Activated T-helper 2 cell treated with anti-CD3 and anti-CD28 coated beads, Interferon-gamma antibody, Interleukin-2, Interleukin-4, amounts not matched to agents 10 μg/mL and 5 μg/mL and 100 μg/mL, durations not matched to agents 14 hours and 24 hours and 36 hours (primary cell): ENCODE results near the gene FUT6. TPM values are rescaled to one million over a fixed set of nuclear protein-coding genes. Genes with fewer than 3 reads are reported as not detected.
"Not testable (repeated sequence)": the region's sequence is repeated elsewhere in the genome, so short reads cannot be mapped to it uniquely, and the experiment has no call there.

Experiments
- DNase-seq: peaks from one replicate; pipeline ENCODE4 v3.0.0; 2021; ENCODE audit warnings: low spot score
- H3K27ac Mint-ChIP-seq: one replicate; pipeline ENCODE4 v1.8.0; 2021; ENCODE audit warnings: mixed read lengths
- H3K27me3 Mint-ChIP-seq: one replicate; pipeline ENCODE4 v1.8.0; 2021; ENCODE audit warnings: low read depth, mixed read lengths
- H3K36me3 Mint-ChIP-seq: one replicate; pipeline ENCODE4 v1.8.0; 2021; ENCODE audit warnings: low read depth, mixed read lengths
- H3K4me1 Mint-ChIP-seq: one replicate; pipeline ENCODE4 v1.8.0; 2021; ENCODE audit warnings: low read depth, mixed read lengths
- H3K4me3 Mint-ChIP-seq: one replicate; pipeline ENCODE4 v1.8.0; 2021; ENCODE audit warnings: low read depth, mild to moderate bottlenecking, moderate library complexity, mixed read lengths
- H3K9me3 Mint-ChIP-seq: one replicate; pipeline ENCODE4 v1.8.0; 2021; ENCODE audit warnings: mixed read lengths
- intact Hi-C: fragments of 100-400 bp; cut with micrococcal nuclease; formaldehyde crosslinking; loops from one replicate; pipeline ENCODE4 v1.15.1; 2023
- total RNA-seq: library from RNA; stranded (reverse); gene quantifications from 2 replicates; pipeline ENCODE4 v1.2.3, GENCODE V29; 2022

The FUT6 gene
- total RNA-seq: not detected in 2 replicates

GRCh38 chr19:5839065-5840017, at the start of gene FUT6:
Gene FUT6, minus strand, starts transcription at chr19:5839702. Its CDS starts 7,135 bp downstream, at chr19:5832567.
- peaks cover 4% of the 10 kb centered on the region for H3K4me1 Mint-ChIP-seq
- no peaks in the 10 kb centered on the region for H3K36me3 Mint-ChIP-seq
- no peak within 1 kb of the TSS for H3K4me3 Mint-ChIP-seq
- no peak for DNase-seq
- no peaks in the 10 kb centered on the region for H3K27me3 Mint-ChIP-seq
- no peaks in the 10 kb centered on the region for H3K9me3 Mint-ChIP-seq
- intact Hi-C loops: no loop called here
- H3K27ac Mint-ChIP-seq: no peak within 1 kb of the TSS

GRCh38 chr19:5884065-5884811, 44.7 kb upstream of the FUT6 start:
- H3K9me3 Mint-ChIP-seq, DNase-seq, H3K4me1 Mint-ChIP-seq, H3K36me3 Mint-ChIP-seq, H3K27ac Mint-ChIP-seq, H3K27me3 Mint-ChIP-seq, intact Hi-C loops, H3K4me3 Mint-ChIP-seq: not testable (repeated sequence)

GRCh38 chr19:5883157-5883873, 43.8 kb upstream of the FUT6 start:
- H3K27me3 Mint-ChIP-seq, H3K36me3 Mint-ChIP-seq, H3K4me1 Mint-ChIP-seq, H3K9me3 Mint-ChIP-seq, intact Hi-C loops, DNase-seq, H3K4me3 Mint-ChIP-seq, H3K27ac Mint-ChIP-seq: not testable (repeated sequence)

- no peak for DNase-seq
- Mint-ChIP-seq H3K27ac (no peak overlapping the region), H3K4me3 (no peak overlapping the region), H3K27me3 (peaks cover 4% of the 10 kb centered on the region), H3K36me3 (no peaks in the 10 kb centered on the region), H3K4me1 (no peaks in the 10 kb centered on the region), H3K9me3 (no peaks in the 10 kb centered on the region)
- intact Hi-C loops: no loop called here
Measured at GRCh38 chr19:5882421-5882968, 43.0 kb upstream of the FUT6 start.

- intact Hi-C loops: no loop called here
- DNase-seq: no peak
- Mint-ChIP-seq H3K9me3 (no peaks in the 10 kb centered on the region), H3K4me1 (no peaks in the 10 kb centered on the region), H3K36me3 (no peaks in the 10 kb centered on the region), H3K27me3 (peaks cover 4% of the 10 kb centered on the region), H3K4me3 (no peak overlapping the region), H3K27ac (no peak overlapping the region)
Measured at GRCh38 chr19:5881543-5882299, 42.2 kb upstream of the FUT6 start.

- no peak for DNase-seq
- Mint-ChIP-seq H3K4me1 (no peaks in the 10 kb centered on the region), H3K4me3 (no peak overlapping the region), H3K36me3 (no peaks in the 10 kb centered on the region), H3K27ac (no peak overlapping the region), H3K27me3 (peaks cover 4% of the 10 kb centered on the region), H3K9me3 (no peaks in the 10 kb centered on the region)
- intact Hi-C loops: no loop called here
Measured at GRCh38 chr19:5880604-5881078, 41.1 kb upstream of the FUT6 start.

GRCh38 chr19:5880196-5880595, 40.7 kb upstream of the FUT6 start:
- intact Hi-C loops: no loop called here
- no peak overlapping the region for H3K4me3 Mint-ChIP-seq
- H3K27me3 Mint-ChIP-seq: peaks cover 4% of the 10 kb centered on the region
- no peak for DNase-seq
- H3K9me3 Mint-ChIP-seq: no peaks in the 10 kb centered on the region
- no peak overlapping the region for H3K27ac Mint-ChIP-seq
- H3K36me3 Mint-ChIP-seq: no peaks in the 10 kb centered on the region
- H3K4me1 Mint-ChIP-seq: no peaks in the 10 kb centered on the region

GRCh38 chr19:5877882-5878281, 38.4 kb upstream of the FUT6 start:
- no peak for DNase-seq
- peaks cover 2% of the 10 kb centered on the region for H3K27me3 Mint-ChIP-seq
- no peak overlapping the region for H3K4me3 Mint-ChIP-seq
- H3K9me3 Mint-ChIP-seq: no peaks in the 10 kb centered on the region
- H3K27ac Mint-ChIP-seq: no peak overlapping the region
- H3K36me3 Mint-ChIP-seq: no peaks in the 10 kb centered on the region
- no peaks in the 10 kb centered on the region for H3K4me1 Mint-ChIP-seq
- intact Hi-C loops: no loop called here

GRCh38 chr19:5877427-5877826, 37.9 kb upstream of the FUT6 start:
- intact Hi-C loops: no loop called here
- Mint-ChIP-seq H3K36me3 (no peaks in the 10 kb centered on the region), H3K27ac (no peak overlapping the region), H3K27me3 (peaks cover under 1% of the 10 kb centered on the region), H3K4me1 (no peaks in the 10 kb centered on the region), H3K4me3 (no peak overlapping the region), H3K9me3 (no peaks in the 10 kb centered on the region)
- no peak for DNase-seq

GRCh38 chr19:5874496-5874895, 35.0 kb upstream of the FUT6 start:
- H3K4me3 Mint-ChIP-seq, intact Hi-C loops: not testable (repeated sequence)

GRCh38 chr19:5873617-5874199, 34.2 kb upstream of the FUT6 start:
- intact Hi-C loops: no loop called here
- no peak overlapping the region for H3K4me3 Mint-ChIP-seq
- no peak for DNase-seq
- H3K27ac Mint-ChIP-seq: no peak overlapping the region
- H3K27me3 Mint-ChIP-seq: no peaks in the 10 kb centered on the region
- no peaks in the 10 kb centered on the region for H3K9me3 Mint-ChIP-seq
- no peaks in the 10 kb centered on the region for H3K4me1 Mint-ChIP-seq
- no peaks in the 10 kb centered on the region for H3K36me3 Mint-ChIP-seq

More at GRCh38 chr19:5874496-5874895, 35.0 kb upstream of the FUT6 start:
- not testable (repeated sequence) for H3K27me3 Mint-ChIP-seq, H3K36me3 Mint-ChIP-seq, H3K9me3 Mint-ChIP-seq, H3K27ac Mint-ChIP-seq, H3K4me1 Mint-ChIP-seq, DNase-seq
